Left renal cortex interstitium (tissue), 4 donors: ENCODE data around the gene ARPC2. TPM values are rescaled to one million over a fixed set of nuclear protein-coding genes. Genes with fewer than 3 reads are reported as not detected.
"Not testable (repeated sequence)": the region's sequence is repeated elsewhere in the genome, so short reads cannot be mapped to it uniquely, and the experiment has no call there.

Experiments
- DNase-seq, 4 donors: peaks; one replicate each; pipeline ENCODE4 v3.0.0-alpha.2; 2013; ENCODE audit warnings: low read depth in 4 of 4, low spot score in 2 of 4, missing footprints in 1 of 4
- polyA plus RNA-seq, 4 donors: library from polyadenylated mRNA; unstranded; fragments of 120-200 nt; gene quantifications; one replicate each; pipeline ENCODE4 v1.2.1, GENCODE V29; 2013; ENCODE audit not compliant: insufficient read length in 4 of 4

ARPC2 gene
- polyA plus RNA-seq, 4 donors: 234 to 264 (median 257) TPM

DNA sequence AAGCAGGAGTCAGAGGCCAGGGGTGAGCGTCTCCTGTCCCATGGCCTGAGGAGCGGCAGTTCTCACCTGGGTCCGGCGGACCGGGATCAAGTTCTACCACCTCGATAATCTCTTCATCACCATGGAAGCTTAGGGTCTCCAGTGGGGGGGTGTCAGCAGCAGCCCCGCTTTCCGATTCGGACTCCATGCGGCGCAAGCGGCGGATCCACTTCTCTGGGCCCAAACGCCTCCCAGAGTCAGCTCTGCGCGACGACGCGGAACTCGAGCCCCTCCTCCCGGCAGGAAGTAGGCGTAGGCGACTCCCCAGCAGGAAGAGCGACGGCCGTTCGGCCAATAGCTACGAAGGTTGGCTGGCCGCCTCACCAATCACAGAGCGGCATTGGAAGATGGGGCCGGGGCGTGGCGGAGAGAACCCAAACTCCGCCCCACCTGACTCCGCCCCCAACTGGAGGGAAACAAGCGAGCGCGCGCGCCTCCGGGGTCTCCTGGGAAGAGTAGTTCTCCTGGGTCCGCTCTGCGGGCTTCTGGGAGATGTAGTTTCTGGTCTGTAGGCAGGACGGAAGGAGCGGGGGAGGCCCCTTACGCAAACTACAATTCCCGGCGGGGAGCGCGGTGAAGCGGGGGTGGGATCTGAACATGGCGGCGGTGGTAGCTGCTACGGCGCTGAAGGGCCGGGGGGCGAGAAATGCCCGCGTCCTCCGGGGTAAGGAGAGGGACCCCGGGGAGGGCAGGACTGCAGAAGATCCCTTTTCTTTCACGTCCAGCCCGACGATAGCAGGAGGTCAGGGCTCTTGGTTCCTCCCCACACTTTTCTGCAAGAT, 53.1 kb downstream of the ARPC2 start, which contains the start of the genes AAMP and PNKD:
AAMP (minus strand) TSS at position 238 of the 821 bp plus-strand sequence; CDS start at position 187, 51 bp downstream.
PNKD (plus strand) TSS at position 620 of the 821 bp plus-strand sequence; CDS start at position 637, 17 bp downstream.
- peak; percentile 99 to 100 (median 100) for DNase-seq

- DNase-seq: no peak
These were observed 53.9 kb downstream of the ARPC2 start for GRCh38 chr2:218270721-218271486.

DNA sequence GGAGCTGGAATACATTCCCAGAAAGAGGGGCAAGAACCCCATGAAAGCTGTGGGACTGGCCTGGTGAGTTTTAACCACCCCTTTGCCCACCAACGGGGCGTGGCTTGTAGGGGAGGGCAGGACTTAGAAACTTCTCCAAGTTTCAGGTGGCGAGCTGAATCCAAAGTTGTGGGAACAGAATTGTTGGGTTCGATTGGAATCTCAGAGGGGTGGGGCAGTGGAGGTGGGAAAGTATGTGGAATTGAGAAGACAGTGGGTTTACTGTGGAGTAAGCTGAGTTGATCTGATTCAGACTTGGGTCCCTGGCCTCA, 54.5 kb downstream of the ARPC2 start:
- DNase-seq: no peak

- no peak for DNase-seq
These were observed 55.0 kb downstream of the ARPC2 start for GRCh38 chr2:218271865-218272530.

DNA sequence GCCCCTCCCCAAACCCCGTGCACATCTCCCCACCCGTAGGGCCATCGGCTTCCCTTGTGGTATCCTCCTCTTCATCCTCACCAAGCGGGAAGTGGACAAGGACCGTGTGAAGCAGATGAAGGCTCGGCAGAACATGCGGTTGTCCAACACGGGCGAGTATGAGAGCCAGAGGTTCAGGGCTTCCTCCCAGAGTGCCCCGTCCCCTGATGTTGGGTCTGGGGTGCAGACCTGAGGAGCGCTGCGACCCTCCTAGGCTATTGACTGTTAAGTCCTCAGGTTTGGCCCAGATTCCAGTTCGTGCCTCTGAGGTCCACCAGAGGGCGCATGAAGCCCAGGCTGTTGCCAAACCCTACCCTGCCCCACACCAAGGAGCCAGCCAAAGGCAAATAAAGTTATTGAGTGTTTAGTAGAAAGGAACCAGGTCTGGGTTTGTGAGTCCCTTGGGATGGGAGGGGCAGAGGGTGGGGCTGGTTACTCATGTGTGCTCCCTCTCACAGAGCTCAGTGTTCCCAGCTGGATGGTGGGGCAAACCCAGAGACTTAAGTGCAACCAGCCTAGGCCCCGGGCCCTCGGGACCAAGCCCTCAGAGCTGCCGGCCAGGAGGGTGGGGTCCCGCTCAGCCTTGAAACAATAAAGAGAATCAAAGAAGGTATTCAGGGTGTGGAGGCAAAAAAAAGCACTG, 55.7 kb downstream of the ARPC2 start:
- DNase-seq: no peak

- not testable (repeated sequence) for DNase-seq
These were observed 56.4 kb downstream of the ARPC2 start for GRCh38 chr2:218273214-218273907.

GRCh38 chr2:218273908-218274249, 56.9 kb downstream of the ARPC2 start:
- DNase-seq: no peak

- no peak for DNase-seq
These were observed 57.6 kb downstream of the ARPC2 start for GRCh38 chr2:218274586-218274985.

- no peak for DNase-seq
These were observed 58.5 kb downstream of the ARPC2 start for GRCh38 chr2:218275371-218276072.

GRCh38 chr2:218276986-218277755, 60.2 kb downstream of the ARPC2 start:
- no peak for DNase-seq

GRCh38 chr2:218277921-218278320, 60.9 kb downstream of the ARPC2 start:
- DNase-seq: no peak

DNA sequence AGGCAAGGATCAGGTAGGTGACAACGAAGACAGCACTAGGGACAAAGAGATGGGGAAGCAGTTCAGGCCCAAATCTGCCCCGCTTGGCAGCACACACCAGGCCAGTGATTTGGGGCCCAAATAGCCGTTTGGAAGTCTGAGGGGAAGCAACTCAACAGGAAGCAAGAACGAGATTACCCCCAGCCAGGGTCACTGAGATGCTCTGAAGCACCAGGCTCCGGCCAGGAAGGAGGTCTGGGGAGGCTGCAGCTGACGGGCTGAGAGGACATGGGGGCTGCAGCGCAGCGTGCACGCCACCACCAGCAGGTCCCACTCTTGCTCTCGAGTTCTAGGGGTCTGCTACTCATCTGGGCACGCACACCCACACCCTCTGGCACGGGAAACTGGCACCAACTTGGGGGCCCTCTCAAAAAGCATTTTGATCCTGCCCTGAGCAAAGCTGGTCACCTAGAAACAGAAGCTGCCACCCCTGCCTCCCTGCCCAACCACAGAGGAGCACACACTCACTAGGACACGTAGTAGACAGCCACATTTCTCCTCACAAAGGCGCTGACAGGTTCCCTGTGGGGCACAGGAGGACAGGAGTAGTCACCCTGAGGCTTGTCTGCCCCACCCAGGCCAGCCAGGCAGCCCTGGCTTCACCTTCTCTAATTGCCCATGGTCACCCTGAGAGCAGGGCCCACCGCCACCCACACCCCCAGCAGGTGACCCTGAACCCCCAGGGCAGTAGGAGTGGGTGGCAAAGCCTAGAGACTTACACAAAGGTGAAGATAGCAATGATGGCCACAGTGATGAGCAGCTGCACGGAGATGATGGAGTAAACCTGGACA, 61.8 kb downstream of the ARPC2 start:
- DNase-seq: no peak

- no peak for DNase-seq
These were observed 63.4 kb downstream of the ARPC2 start for GRCh38 chr2:218280260-218280870.

DNA sequence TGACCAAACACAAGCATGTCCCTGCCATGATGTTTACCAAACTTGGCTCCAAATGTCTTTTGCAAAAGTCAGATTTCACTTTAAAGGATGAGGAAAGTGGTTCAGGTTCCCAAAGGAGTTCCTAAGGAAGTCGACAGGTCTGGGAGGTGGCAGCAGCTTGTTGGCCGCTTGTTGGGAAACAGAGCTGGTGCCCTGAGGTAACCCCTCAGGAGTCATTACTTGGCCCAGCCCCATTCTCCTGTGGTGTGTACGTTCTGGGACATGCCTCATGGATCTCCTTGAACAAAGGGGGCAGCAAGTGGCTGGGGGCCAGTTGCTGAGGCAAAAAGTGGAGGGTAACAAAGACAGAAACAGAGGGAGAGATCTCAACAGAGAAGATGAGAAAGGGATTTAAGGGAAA, 64.5 kb downstream of the ARPC2 start:
- DNase-seq: no peak

- DNase-seq: no peak
These were observed 65.4 kb downstream of the ARPC2 start for GRCh38 chr2:218282173-218282991.

DNA sequence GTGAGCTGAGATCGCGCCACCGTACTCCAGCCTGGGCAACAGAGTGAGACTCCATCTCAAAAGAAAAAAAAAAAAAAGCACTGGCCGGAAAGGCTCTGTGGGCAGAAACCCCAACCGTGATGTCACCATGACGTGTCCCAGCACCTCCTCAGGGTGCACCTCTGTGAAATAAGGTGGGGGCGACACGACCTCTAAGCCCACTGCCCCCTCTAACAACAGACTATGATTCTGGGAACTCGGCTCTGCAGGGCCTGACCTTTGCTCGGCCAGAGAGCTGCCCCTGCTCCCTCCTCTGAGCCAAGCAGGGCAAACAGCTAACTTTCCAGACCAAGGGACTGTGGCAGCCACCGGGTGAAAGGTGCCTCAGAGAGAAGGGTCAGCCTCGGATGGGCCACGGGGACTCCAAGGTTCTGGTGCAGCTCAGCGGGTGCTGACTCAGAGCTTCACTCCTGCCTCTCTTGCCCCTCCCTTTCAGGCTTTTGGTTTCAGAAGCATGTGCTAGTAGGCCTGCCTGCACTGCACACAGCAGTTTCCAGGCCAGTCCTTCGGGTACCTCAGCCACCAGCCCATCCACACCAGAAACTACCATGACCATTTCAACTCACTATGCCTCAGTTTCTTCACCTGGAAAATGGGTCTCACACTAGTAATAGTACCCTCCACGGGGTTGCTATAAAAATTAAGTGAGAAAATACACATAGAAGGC, 67.3 kb downstream of the ARPC2 start:
- DNase-seq: no peak
